CD4-positive, alpha-beta T cell treated with Interleukin-15 for 1 hour (primary cell): ENCODE results near the gene ALOXE3.
"Not testable (repeated sequence)": the region's sequence is repeated elsewhere in the genome, so short reads cannot be mapped to it uniquely, and the experiment has no call there.

Experiments used
- DNase-seq: peaks from one replicate; pipeline ENCODE4 v3.0.0-alpha.2; 2020

ALOXE3 gene

GRCh38 chr17:8121407-8121680 is 3.0 kb upstream of the ALOXE3 start:
- no peak for DNase-seq

- DNase-seq = peak; percentile 74
Measured at GRCh38 chr17:8120520-8121406, 2.4 kb upstream of the ALOXE3 start.

- peak; percentile 84 for DNase-seq
Measured at GRCh38 chr17:8119581-8120519, 1.5 kb upstream of the ALOXE3 start.

DNA sequence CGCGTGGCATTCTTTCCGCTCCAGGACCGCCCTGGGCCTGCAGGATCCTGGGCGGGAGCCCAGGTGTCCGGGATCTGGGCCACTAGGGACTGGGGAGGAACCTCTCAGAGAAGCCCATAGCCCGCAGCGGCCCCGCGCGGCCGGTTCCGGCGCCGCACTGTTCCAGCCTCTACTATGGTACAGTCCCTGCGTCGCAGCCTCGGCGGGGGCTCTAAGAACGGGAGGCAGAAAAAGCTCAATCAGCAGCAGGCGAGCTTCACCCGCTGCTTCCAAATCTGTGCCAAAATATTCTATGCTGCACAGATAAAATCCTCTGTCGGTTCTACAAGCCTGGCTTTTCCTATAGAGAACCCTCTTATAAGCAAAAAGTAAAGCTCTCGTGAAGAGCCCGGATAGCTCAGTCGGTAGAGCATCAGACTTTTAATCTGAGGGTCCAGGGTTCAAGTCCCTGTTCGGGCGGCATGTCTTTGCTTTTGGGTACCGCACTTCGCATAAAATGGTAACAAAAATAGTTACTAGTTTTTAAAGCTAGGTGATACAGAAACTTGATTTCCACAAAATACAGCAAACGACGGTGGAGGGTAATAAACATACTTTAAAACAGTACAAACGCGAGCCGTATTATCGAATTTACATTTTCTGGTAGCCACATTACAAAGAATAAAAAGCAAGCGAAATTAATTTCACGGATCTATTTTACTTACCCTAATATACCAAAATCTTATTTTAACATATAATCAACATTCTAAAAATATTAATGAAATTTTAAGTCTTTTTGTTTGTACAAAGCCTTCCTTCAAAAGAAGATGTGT is 661 bp upstream of the ALOXE3 start:
- DNase-seq = peak; percentile 85

DNA sequence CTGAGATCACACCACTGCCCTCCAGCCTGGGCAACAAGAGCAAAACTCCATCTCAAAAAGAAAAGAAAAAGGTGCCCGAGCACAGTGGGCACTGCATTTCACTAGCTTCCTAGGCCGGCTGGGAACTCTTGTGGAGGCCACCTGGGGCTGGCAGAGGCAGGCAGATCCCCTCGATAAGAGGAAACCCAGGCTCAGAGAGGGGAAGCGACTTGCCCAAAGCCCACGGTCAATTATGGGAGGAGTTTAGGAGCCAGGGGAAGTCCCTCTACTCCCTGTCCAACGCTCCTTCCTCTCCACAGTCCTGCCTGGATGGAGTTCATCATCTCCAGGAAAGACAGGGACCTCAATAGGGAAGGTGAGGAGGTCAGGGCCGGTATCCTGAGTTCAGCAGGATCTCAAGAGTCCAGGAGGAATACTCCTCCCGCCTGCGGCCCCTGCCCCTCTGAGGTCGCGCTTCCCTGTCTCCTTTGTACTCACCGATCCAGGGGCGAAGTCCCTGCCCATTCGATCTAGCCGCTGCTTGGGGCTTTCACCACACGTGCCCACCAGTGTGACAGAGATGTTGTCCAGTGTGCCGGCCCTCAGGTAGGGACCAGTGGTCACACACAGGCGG is 841 bp downstream of the ALOXE3 start:
- no peak for DNase-seq

DNA sequence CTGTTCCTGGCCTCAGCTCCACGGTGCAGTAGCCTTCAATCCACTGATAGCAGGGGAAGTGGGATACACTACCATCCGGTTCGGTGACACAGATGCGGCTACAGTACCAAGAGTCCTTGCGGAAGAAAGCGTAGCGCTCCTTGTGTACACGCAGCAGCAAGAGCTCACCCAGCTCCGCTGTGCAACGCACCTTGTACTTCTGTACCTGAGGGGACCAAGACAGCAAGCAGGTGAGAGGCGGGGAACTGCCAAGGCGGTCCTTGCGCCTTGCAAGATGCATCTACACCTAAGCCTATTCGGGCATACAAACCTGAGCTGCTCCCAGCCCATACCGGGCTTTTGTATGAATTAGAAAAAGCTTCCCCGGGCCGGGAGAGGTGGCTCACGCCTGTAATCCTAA is 1.5 kb downstream of the ALOXE3 start:
- no peak for DNase-seq

DNA sequence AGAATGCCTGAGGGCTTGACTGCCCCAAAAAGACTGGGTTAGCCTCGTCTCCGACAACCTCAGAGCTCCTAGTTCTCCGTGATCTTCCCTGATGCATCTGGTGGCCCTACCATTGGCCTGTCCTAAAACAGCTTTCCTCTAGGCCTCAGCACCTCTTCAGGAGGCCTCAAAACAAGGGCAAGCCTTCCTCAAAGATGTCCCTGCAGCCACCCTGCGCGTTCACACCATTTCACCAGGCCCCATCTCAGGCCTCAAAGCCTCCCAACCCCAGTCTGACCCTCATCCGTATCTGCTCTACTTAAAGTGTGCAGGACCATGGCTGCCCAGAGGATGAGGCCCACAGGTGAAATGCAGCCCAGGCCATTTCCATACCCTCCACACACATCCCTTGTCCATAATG is 7.4 kb downstream of the ALOXE3 start:
- no peak for DNase-seq

DNA sequence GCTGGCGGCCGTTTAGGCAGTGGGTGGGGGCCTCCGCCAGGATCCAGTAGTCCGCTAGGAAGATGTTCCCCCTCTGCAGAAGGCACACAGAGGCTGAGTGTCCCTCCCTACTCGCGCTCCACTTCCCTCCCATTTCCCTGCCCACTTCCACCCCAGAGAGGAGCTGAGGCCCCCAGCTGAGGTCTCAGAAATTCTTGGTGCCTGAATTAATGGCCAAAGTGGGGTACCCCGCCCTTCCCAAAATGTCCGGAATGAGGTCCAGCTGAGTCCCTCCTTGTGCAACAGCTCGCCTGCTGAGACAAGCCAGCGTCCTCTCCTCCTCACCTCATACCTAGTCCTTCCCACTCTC is 7.9 kb downstream of the ALOXE3 start:
- DNase-seq = no peak

DNA sequence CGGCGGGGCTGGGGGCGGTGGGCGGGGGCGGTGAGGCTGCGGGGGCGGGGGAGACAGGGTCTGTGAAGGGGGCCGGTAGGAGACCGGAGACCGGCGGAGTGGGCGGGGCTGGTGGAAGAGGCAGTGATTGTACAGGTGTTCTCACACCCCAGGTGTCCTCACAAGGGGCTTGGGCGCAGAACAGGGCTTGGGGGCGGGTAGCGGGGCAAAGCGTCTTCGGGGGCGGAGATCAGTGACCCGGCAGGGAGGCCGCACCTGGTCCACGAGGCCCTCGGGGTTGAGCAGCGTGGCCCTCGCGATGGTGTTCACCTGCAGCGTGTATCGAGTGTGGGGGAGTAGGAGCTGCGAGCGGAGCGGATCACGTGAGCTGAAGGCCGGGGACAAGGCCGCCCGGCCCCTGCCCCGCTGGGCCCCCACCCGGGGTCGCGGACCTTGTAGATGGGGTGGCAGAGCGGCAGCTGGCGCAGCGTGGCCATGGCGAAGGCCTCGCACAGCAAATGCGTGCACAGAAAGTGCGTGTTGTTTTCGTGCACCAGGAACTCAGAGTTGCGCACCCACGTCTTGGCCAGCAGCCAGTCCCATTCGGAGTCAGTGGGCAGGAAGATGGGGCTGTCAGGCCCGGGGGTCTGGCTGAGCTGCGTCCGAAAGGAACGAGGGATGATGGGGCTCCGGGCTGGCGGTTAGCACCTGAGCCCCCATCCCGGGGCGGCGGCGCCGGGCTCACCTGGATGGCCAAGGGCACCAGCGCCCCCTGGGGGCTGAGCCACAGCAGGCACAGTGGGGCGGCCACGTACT is 8.5 kb downstream of the ALOXE3 start:
- peak; percentile 78 for DNase-seq

DNA sequence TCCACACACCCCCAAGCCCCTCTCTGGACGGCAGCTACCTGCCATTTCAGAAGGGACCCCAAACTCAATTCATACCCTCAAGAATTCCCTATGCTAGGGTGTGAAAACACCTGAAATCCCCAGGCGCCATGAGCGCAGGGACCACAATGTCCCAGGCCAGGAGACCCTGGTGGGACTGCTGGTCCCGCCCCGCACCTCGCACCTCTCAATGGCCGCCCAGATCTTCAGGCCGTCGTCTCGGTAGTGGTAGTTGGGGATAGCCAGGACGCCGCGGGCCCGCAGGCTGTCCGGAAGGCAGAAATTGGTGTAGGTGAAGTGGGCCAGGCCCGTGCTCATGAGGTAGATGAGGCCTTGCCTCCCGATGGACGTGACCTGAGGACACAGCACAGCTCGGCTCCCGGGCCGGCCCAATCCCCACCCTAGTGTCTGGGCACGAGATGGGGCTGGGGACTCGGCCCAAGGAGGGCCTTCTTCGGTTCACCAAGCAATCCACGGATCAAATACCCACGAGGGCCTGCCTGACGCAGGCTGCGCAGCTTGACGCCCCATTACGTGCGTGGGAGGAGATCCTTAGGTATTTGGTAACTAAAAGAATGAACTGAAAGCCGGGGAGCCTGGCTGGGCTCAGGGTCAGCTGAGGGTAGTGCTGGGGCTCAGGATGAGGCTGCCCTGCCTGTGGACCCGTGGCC is 9.2 kb downstream of the ALOXE3 start:
- DNase-seq = no peak

DNA sequence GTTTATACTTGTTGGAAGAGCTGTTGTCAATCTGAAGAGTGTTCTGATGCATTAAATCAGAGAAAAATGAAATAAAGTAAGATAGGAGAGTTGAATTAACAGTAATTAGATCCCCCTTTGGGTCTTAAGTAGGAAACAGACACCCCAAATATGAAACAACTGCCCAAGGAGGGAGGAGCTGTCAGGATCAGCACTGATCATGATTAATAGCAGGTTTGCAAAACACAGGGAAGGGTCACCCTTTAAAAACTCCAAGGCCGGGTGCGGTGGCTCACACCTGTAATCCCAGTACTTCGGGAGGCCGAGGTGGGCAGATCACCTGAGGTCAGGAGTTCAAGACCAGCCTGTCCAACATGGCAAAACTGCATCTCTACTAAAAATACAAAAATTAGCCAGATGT is 11.3 kb downstream of the ALOXE3 start:
- not testable (repeated sequence) for DNase-seq

- DNase-seq = no peak
Measured at GRCh38 chr17:8105957-8106398, 12.3 kb downstream of the ALOXE3 start.

GRCh38 chr17:8104911-8105310 is 13.4 kb downstream of the ALOXE3 start:
- DNase-seq = no peak

DNA sequence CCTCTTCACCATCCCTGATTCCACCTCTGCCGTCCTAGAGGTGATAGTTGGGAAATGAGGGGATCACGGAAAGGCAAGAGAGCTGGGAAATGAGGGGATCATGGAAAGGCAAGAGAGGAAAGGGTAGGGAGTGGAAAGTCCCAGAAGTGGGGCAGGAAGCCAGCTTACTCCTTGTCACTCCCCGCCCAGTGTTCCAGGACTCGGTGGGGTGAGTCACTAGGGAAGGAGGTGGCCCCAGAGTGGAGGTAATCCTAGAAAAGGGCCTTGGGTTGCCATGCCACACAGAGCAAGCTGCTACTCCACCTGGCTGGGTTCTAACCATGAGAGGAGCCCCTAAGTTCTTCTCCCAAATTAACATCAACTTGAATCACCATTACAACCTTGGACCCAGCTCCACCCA is 14.8 kb downstream of the ALOXE3 start:
- DNase-seq = no peak

GRCh38 chr17:8101721-8102120 is 16.6 kb downstream of the ALOXE3 start:
- no peak for DNase-seq

DNA sequence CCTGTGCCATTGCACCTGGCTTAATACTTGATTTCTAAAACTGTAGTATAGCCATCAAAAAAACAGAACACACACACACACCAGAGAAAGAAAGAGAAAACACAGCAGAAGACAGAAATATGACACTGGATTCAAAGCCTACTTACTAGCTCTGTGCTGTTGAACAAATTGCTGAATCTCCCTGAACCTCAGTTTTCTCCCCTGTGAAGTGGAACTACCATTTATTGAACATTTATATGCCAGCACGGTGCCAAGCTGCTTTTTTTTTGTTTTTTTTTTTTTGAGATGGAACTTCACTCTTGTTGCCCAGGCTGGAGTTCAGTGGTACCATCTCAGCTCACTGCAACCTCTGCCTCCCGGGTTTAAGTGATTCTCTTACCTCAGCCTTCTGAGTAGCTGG is 17.6 kb downstream of the ALOXE3 start:
- no peak for DNase-seq

DNA sequence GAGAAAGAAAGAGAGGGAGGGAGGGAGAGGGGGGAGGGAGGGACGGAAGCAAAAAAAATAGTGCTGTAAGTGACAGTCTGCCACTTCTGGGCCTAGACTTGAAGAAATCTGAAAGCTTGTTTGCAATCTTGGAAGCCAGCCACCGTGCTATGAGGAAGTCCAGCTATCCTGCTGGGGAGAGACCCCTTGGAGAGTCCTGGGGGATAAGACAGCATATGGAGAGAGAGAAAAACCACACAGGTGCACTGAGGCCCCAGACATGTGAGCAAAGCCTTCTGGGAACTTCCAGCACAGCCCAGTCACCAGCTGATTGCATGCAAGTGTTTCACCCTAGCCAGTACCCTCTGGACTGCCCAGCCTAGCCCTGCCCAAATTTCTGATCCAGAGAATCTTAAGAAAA is 18.2 kb downstream of the ALOXE3 start:
- DNase-seq = no peak

- no peak for DNase-seq
Measured at GRCh38 chr17:8096541-8096940, 21.8 kb downstream of the ALOXE3 start.

GRCh38 chr17:8095361-8095760 is 23.0 kb downstream of the ALOXE3 start:
- no peak for DNase-seq

- peak; percentile 59 for DNase-seq
Measured at GRCh38 chr17:8091033-8091687, 27.2 kb downstream of the ALOXE3 start.

DNA sequence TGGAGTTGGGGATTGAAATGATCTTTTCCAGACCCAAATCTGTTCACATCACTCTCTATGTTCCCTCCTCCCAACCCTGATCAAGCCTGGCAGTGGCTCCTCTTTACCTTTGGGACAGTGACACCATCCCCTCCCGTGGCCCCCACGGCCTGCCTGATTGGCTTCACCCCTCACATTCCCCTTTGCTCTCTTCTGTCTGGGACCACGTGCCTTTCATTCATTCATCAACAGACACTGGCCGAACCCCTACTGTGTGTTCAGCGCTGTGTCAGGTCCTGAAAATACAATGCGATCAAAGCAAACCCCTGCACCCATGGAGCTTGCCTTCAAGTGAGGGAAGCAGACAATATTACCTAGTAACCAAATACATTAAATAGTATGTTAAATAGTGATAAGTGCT is 28.6 kb downstream of the ALOXE3 start:
- no peak for DNase-seq
